ENCODE data around the gene USP37. TPM values are rescaled to one million over a fixed set of nuclear protein-coding genes. Genes with fewer than 3 reads are reported as not detected.

The USP37 gene
- total and polyA plus RNA-seq, 2 of the 13 experiments (the other 11 are each of a cell fraction or from before 2014, with no cell fraction given): 6.5 to 30.6 TPM

GRCh38 chr2:218444692-218445357, 123.3 kb downstream of the USP37 start (continued):
- TF ChIP-seq JUNB (CRISPR knock-in tag; IDR thresholded peaks at IDR 0.05; ENCODE audit: borderline replicate concordance) (peak; percentile 48; the same call in 1 of the 2 replicates), NFE2L1 (CRISPR knock-in tag; IDR thresholded peaks at IDR 0.05; ENCODE audit: borderline replicate concordance) (no peak), TOPORS (CRISPR knock-in tag; IDR thresholded peaks at IDR 0.05) (peak; percentile 76; the same call in 1 of the 2 replicates), SRSF9 (IDR thresholded peaks at IDR 0.05; ENCODE audit: borderline replicate concordance, insufficient read depth, low read depth, low read length, poor library complexity, severe bottlenecking) (no peak), ZNF263 (CRISPR knock-in tag; IDR thresholded peaks at IDR 0.05) (peak; percentile 83), ZNF766 (CRISPR knock-in tag; IDR thresholded peaks at IDR 0.05; ENCODE audit: borderline replicate concordance) (0 out of 2 replicates have a peak, but pooled peaks have one; percentile 45), PRDM15 (CRISPR knock-in tag; IDR thresholded peaks at IDR 0.05) (peak; percentile 4; the same call in 1 of the 2 replicates), MAF1 (CRISPR knock-in tag; IDR thresholded peaks at IDR 0.05; ENCODE audit: borderline replicate concordance) (no peak), ZNF564 (CRISPR knock-in tag; IDR thresholded peaks at IDR 0.05) (peak; percentile 93; the same call in 1 of the 2 replicates), ZNF510 (CRISPR knock-in tag; IDR thresholded peaks at IDR 0.05; ENCODE audit: low read depth) (peak; percentile 74; the same call in 1 of the 2 replicates), ZNF580 (CRISPR knock-in tag; IDR thresholded peaks at IDR 0.05; ENCODE audit: borderline replicate concordance, low read depth) (peak; percentile 84; the same call in 1 of the 2 replicates), ZNF333 (CRISPR knock-in tag; IDR thresholded peaks at IDR 0.05; ENCODE audit: borderline replicate concordance) (0 out of 2 replicates have a peak, but pooled peaks have one; percentile 53), ZBTB1 (CRISPR knock-in tag; IDR thresholded peaks at IDR 0.05; ENCODE audit: borderline replicate concordance) (no peak), ZNF713 (CRISPR knock-in tag; IDR thresholded peaks at IDR 0.05) (no peak), REPIN1 (CRISPR knock-in tag; IDR thresholded peaks at IDR 0.05; ENCODE audit: borderline replicate concordance, low read depth) (peak; percentile 98), ZNF576 (CRISPR knock-in tag; IDR thresholded peaks at IDR 0.05) (no peak), ZNF615 (CRISPR knock-in tag; IDR thresholded peaks at IDR 0.05; ENCODE audit: borderline replicate concordance) (no peak), CREB3 (CRISPR knock-in tag; IDR thresholded peaks at IDR 0.05) (no peak), KDM3A (CRISPR knock-in tag; IDR thresholded peaks at IDR 0.05; ENCODE audit: low read depth) (peak; percentile 82), ZMAT3 (CRISPR knock-in tag; conservative IDR thresholded peaks at IDR 0.05) (peak; percentile 94; the same call in 1 of the 2 replicates), TIGD3 (CRISPR knock-in tag; IDR thresholded peaks at IDR 0.05; ENCODE audit: borderline replicate concordance) (no peak), ZNF83 (CRISPR knock-in tag; IDR thresholded peaks at IDR 0.05; ENCODE audit: borderline replicate concordance) (no peak; the same call in 1 of the 2 replicates), ZNF136 (CRISPR knock-in tag; IDR thresholded peaks at IDR 0.05; ENCODE audit: low read depth) (peak; percentile 87)

Measured in HepG2 (cell line).